GM15510 (cell line): Measurements from ENCODE around the gene CCDC27.

Experiments
- POLR2A ChIP-seq: IDR thresholded peaks from 3 replicates; pipeline ENCODE4 v1.6.1; 2011; ENCODE audit warnings: borderline replicate concordance; ENCODE audit not compliant: insufficient read length; ENCODE audit errors: extremely low read depth

CCDC27 gene

DNA sequence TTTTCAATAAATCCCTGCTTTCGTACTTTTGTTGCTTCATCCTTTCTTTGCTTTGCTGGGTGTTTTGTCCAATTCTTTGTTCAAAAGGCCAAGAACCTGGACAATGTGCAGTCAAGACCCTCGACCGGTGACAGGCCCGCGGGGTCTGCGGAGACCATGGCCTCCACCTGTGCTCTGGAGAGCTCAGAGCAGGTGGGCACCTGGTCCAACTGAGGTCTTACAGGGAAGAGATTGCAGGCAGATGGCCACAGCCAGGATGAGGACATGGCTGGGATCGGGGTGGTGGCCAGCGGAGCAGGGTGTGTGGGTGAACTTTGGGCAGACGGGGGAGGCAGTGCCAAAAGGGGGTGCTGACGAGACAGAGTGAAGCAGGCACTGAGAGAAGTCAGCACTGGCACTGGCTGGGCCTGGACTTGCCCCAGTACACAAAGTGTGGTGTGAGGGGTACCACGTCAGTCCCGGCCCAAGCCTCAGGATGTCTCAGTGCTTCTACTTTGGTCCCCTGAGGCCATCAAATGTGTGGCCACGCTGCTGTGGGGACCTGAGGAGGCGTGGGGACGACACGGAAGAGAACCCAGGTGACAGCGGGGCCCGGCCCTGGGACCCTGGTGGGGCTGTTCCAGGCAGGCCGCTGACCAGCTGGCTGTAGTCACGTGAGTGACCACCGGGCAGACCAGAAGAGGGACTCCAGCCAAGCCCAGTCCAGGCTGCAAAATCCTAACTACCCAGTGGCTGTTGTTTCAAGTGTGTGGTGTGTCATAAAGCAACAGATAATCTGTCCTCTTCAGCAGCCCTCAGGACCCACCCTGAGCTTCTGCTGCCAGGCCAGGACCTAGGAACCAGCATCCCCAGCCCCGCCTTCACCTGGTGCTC, 10.4 kb upstream of the CCDC27 start:
- TF ChIP-seq POLR2A, result no peak

DNA sequence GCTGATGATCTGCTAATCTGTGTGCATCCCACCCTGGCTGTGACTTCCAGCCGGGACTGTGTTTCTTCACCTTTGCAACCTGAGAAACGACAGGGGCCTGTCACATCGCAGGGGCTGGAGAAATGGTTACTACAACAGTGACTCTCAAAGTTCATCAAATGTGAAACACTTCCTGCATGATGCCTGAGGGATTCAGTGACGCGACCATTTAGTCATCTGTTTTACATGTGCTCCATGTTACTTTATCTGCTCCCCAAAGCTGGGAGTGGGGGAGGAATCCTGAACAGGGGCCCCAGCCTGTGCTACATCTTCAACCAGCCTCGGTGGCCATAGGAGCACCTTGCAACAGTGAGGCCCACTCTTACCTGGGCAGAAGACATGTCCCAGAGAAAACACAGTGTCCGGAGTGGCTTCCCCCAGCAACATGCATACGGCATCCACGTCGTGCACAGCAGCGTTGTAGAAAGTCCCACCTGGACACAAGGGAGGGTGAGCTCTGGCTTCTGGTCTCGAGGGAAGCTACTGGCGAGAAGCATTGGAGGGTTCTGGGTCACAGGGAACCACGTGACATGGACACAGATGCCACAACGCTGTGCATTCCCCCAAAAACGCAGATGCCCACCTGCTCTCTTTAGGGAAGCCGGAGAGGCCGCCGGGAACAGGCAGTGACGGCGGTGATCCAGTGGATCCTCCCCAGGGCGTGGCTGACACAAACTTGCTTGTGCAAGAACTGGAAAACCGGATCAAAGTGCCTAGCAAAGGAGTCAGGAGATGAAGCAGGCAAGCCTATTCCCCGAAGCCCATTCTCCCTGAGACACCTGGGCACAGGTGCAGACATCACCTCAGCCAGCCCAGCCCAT, 9.6 kb upstream of the CCDC27 start:
- TF ChIP-seq POLR2A, result no peak

DNA sequence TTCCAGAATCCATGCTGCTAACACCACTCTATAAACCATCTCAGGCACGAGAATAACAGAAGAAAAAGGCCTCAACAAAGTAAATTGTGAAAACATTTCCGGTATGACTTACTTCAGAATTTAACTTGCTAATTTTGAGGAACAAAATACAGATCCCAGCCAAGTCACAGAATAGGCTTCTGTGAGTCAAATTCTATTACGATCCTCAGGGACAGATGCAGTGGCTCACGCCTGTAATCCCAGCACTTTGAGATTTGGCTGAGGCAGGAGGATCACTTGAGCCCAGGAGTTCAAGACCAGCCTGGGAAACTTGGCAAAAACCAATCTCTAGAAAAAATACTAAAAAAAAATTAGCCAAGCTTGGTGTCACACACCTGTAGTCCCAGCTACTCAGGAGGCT, 8.8 kb upstream of the CCDC27 start:
- TF ChIP-seq POLR2A, result no peak

DNA sequence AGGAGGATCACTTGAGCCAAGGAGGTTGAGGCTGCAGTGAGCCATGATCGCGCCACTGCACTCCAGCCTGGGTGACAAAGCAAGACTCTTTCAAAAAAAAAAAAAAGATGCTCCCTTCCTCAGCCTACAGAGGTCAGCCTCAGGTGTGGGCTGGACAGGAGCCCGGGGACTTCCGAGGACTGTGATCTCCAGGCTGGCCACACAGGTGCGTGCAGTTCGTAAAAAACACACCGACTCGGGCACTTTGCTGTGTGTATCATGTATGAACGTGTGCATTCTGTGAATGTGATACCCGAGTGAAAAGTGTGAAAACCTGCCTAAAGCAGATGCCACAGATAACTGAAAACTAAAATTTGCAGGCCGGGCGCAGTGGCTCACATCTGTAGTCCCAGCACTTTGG, 8.4 kb upstream of the CCDC27 start:
- TF ChIP-seq POLR2A, result no peak

DNA sequence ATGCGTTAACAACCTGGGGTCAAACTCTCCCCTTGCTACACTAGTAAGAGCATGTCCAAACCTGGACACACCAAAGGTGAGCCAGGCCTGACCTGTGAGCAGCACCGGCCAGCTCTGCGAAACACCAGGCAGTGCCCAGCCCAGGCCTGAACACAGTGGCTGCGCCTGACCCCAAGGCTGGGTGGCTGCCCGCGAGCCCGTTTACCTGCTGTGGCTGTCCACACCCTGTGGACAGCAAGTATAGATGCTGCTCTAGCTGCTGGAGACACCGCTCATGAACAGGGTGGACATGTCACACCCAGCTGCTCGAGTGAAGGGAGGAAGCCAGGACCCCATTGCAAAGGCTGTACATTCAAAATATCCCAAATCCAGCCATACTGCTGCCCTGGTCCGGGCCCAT, 7.6 kb upstream of the CCDC27 start:
- no peak for TF ChIP-seq POLR2A

DNA sequence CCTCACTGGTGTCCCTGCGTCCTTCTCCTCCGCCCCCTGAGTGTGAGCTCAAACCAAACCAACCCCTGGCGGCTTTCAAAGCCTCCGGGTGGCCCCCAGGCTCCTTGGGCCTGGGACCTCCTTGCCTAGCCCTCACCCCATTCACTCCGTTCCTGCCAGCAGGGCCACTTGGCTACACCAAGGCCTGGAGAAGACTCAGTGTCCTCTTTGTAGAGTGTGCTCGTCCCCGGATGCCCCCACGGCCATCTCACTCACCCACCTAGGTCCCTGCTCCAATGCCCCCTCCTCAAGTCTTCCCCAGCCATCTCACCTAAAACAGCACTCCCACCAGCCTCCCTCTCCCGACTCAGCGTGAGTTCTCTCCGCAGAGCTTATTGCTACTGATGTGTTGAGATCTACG, 7.2 kb upstream of the CCDC27 start:
- no peak for TF ChIP-seq POLR2A

DNA sequence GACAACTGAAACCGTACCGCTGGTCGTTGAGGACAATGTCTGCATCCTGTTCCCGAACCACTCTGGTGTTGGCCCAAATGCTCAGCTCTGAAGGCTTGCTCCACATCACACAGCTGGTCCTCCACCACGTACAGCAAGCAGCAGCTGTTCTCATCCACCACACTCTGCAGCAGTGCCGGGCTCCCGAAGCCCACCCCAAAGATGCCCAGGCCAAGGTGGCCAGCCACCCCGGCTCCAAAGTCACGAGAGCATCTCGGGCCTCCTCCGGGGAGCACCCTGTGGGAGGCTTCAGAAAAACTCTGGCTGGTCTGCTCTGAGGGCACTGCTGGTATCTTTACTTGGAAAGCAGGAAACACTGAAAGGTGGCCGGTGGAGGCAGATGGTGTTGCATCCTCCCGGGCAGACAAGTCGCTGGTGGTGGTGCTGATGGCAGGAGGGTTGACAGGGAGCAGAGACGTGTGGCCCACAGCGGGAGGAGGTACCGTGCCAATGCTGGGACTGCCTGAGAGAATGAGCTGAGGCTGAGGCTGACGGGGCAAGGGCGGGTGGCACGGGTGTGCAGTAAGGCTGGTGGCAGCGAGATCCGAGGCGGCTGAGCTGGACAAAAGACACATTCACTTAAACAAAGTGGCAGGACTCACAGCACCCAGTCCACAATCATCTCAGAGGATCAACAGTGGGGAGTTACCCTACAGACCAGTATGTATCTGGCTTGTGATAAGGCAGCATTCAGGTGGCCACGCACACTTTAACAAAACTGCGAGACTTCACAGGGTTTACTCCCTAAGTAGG, 6.5 kb upstream of the CCDC27 start:
- TF ChIP-seq POLR2A, result no peak

DNA sequence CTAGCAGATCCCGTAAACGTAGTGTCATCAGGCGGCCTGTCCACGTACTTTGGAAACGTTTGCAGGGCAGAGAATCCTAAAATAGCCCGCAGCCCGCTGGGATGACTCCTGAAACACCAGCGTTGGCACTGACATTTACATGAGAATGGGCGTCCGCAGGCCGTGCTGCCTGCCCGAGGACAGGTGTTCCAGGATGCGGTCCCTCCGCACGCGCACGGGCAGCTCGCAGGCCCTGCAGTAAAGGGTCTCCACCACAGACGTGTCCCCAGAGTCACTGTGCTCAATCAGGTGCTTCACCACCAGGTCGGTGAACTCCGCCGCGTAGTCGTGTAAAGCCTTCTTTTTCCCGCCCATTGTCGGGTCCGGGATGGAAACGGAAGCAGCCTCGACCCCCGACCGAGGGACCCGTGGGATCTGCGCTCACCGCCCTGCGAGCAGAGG, 5.8 kb upstream of the CCDC27 start:
- no peak for TF ChIP-seq POLR2A

DNA sequence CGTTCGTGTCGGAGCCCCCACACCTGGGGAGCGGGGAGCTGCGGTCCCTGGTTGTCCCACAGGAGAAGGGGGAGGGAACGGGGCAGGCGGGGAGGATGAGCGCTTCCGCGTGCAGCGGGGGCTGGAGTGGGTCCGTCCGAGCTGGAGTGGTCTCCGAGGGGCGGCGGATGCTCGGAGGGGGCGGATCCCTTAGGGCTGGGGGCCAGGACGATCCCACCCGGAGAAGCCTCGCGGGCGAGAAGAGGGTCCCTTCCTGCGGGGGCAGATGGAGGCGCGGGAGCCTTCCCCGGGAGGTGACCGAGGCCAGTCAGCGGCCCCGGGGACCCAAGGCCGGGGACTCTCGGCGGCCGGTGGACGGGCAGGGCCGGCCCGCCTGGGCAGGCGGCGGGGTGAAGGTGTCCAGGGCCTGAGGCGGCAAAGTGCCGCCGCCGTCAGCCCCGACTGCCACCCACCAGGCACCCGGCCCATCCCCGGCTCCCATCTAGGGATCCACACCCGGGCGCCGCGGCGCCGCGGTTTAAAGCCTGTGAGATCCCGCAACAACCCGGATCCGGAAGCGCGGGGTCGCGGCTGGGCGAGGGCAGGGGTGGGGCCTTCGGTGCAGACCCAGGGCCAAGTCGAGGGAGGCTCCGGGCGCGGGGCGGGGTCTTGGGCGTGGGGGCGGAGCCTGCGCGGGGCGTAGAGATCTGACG, 5.3 kb upstream of the CCDC27 start:
- peak; percentile 69 for TF ChIP-seq POLR2A

DNA sequence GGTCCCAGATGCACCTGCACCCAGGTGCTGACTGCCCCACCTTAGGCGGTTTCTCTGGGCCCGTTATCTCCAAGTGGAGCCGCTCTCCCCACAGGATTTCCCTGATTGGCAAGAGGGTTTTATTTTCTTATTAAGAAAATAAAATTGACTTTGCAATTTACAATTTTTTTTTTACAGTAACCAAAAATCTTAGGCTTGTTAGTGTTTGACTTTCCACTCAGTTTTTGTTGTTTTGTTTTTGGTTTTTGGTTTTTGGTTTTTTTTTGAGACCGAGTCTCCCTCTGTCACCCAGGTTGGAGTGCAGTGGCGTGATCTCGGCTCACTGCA, 4.8 kb upstream of the CCDC27 start:
- TF ChIP-seq POLR2A, result no peak

DNA sequence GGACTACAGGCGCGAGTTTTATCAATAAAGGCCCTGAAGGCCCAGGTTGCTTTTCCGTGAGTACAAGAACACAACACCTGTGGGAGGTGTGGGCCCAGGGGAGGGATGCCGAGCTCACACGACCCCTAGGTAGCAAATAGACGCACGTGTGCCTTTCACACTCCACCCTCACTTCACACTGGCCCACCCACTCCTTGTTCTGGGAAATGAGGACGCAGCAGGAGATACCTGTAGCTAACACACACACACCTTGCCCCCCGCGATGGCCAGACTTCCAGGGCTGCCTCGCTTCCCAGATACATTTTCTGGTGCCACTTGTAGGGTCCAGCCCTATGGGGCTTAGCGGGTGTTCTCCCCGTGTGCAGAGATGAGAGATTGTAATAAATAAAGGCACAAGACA, 4.3 kb upstream of the CCDC27 start:
- TF ChIP-seq POLR2A, result no peak

DNA sequence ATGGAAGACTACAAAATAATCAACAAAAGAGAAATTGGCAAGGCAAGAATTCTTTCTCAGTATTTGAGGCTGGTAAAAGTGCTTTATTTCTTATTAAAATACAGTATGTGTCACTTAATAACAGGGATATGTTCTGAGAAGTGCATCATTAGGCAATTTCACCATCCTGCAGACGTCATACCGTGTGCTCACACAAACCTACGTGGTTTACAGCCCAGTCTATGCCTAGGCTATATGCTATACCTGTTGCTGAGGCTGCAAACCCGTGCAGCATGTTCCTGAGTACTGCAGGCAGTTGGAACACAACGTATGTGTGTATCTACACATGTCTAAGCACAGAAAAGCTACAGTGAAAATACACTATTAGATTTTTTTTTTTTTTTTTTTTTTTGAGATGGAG, 2.7 kb upstream of the CCDC27 start:
- TF ChIP-seq POLR2A, result no peak

DNA sequence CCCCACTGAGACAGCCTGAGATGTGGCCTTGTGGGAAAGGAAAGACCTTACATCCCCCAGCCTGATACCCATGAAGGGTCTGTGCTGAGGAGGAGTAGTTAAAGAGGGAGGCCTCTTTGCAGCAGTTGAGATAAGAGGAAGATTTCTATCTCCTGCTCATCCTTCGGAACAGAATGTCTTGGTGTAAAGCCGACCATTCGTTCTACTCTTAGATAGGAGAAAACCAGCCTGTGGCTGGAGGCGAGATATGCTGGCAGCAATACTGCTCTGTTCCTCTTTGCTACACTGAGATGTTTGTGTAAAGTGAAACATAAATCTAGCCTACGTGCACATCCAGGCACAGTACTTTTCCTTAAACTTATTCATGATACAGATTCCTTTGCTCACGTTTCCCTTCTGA, 1.5 kb upstream of the CCDC27 start:
- TF ChIP-seq POLR2A, result no peak

DNA sequence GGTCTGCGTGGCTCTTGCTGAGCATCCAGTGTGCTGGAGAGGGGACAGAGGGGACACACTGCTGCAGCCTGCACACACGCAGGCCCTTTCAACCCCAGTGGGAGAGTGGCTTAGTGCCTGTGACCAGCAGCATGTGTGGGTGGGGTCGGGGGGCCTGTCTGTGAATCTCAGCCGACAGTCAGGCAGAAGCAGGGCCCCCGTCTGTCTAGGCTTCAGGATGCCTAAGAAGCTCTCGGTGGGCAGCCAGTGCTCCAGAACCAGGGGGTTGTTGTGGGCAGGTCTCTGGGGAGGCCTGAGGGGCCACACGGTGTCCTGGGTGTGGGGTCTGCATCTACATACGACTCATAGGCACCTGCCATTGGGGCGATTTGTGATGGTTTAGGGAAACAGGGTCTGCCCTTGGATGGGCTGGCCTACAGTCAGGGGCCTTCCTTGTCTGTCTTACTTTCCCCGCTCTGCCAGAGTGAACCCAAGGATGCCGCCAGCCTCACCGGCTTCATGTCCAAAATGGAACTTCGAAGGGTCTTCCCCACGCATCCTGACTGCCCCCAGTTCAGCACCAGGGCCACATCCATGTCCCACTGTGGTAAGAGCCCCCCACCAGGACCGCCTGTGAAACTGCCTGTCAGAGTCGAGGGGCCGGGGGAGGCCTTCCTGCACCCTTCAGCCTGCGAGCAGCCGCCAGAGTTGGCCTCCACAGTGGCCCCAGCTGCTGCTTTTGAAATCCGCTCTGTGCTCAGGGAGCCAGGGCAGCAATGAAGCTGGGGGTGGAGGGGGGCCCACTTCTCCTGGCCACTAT, 1.6 kb downstream of the CCDC27 start:
- no peak for TF ChIP-seq POLR2A

DNA sequence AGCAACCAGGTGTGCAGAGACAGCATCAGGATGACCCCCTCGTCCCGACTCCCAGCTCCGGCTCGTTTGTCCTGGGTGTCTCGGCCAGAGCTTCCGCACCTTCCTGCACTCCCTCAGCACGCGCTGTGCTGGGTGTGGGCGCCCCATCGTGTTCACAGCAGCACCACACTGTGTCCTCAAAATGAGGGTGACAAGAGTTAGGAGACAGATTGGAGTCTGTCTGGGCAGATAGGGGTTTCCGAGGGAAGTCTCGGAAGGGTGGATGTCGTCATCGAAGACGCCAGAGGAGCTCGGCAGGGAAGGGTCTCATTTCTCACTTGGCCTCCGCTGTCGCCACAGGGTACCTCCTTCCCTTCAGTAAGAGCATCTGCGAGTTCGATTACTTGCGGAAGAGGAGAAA, 4.1 kb downstream of the CCDC27 start:
- no peak for TF ChIP-seq POLR2A

DNA sequence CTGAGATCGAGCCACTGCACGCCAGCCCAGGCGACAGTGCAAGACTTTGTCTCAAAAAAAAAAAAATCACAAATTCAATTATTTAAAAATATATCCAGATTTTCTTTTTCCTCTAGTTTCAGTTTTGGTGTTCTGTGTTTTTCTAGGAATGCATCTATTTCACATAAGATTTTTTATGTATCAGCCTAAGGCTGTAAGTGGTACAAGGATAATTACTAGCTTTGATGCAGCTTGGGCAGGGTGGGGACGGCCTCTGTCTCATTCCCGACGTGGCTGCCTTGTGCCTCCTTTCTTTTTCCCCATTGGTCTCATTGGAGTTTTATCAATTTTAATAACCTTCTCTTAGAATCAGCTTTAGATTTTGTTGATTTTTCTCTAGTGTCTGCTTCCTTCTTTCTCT, 6.9 kb downstream of the CCDC27 start:
- no peak for TF ChIP-seq POLR2A
